MM.1S (cell line): ENCODE measurements around the gene EEA1.

Experiments used
- EZH2phosphoT487 ChIP-seq: fragments of 300-600 bp; sonication (generic); IDR thresholded peaks from 2 replicates; pipeline ENCODE4 v1.6.1; 2018; ENCODE audit warnings: antibody characterized with exemption, low read length
- TF ChIP-seq, protein P1 (sequence below): fragments of 300-600 bp; sonication (generic); IDR thresholded peaks from 2 replicates; pipeline ENCODE4 v1.5.1; 2016; ENCODE audit warnings: antibody characterized with exemption, low read length, mixed read lengths

- no peak for TF ChIP-seq EZH2phosphoT487
- TF ChIP-seq, protein P1, sequence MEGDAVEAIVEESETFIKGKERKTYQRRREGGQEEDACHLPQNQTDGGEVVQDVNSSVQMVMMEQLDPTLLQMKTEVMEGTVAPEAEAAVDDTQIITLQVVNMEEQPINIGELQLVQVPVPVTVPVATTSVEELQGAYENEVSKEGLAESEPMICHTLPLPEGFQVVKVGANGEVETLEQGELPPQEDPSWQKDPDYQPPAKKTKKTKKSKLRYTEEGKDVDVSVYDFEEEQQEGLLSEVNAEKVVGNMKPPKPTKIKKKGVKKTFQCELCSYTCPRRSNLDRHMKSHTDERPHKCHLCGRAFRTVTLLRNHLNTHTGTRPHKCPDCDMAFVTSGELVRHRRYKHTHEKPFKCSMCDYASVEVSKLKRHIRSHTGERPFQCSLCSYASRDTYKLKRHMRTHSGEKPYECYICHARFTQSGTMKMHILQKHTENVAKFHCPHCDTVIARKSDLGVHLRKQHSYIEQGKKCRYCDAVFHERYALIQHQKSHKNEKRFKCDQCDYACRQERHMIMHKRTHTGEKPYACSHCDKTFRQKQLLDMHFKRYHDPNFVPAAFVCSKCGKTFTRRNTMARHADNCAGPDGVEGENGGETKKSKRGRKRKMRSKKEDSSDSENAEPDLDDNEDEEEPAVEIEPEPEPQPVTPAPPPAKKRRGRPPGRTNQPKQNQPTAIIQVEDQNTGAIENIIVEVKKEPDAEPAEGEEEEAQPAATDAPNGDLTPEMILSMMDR: no peak
Measured at GRCh38 chr12:92765871-92766270, 163.2 kb downstream of the EEA1 start.
